ENCODE results near the gene MID1. TPM values are rescaled to one million over a fixed set of nuclear protein-coding genes. Genes with fewer than 3 reads are reported as not detected.

MID1 gene
- total and polyA plus RNA-seq, 4 donors: 3.4 to 34.7 (median 19.0) TPM

DNA sequence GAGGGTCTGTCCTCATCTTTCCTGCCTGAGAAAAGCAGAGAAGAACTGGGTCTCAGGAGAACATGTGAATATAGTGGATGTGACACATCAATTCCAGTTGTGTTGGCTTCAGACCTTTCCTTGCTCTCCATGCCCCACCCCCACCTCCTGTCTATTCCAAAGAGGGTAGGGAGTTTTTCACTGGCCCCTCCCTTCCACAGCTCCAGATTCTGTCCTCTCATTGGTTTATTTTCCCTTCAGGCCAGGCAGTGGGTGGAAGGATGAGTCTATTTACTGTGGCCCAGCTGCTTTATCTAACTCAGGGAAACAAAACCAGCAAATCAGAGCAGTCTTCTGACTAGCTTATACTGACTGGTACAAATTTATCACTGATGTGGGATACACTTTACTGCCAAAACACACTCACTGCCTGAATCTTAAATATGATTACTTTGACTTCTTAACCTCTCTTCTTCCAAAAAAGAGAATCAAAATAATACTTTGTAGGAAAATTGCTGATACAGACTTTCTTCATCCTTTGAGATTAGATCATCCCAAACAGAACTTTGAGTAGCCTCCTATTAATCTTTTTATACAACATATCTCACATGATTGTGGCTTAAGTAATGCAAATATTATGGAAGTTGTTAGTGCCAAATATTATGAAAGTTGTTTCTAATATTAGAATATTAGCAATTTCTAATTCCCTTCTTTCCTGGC, 221.2 kb downstream of the MID1 start:
- H3K9me3 ChIP-seq (ENCODE audit: control insufficient read depth, low read length): no peaks in the 10 kb centered on the region
- H3K27me3 ChIP-seq (ENCODE audit: control insufficient read depth in 1 of 2, insufficient read depth in 2 of 2, low read length in 1 of 2): no peaks in the 10 kb centered on the region
- no peak overlapping the region for H3K4me3 ChIP-seq (ENCODE audit: low read length in 2 of 2)
- ATAC-seq (ENCODE audit: low FRiP score) (no peak), DNase-seq (no peak)
- no peaks in the 10 kb centered on the region for H3K36me3 ChIP-seq (ENCODE audit: control insufficient read depth in 1 of 2, insufficient read depth in 2 of 2, low read length in 1 of 2)
- no peaks in the 10 kb centered on the region for H3K4me1 ChIP-seq (ENCODE audit: control insufficient read depth in 1 of 2, insufficient read depth in 2 of 2, low read length in 2 of 2)
- no peak overlapping the region for H3K27ac ChIP-seq (ENCODE audit: low read depth in 1 of 2, low read length in 2 of 2)
- intact Hi-C loops (cut with DNase I): no loop called here

DNA sequence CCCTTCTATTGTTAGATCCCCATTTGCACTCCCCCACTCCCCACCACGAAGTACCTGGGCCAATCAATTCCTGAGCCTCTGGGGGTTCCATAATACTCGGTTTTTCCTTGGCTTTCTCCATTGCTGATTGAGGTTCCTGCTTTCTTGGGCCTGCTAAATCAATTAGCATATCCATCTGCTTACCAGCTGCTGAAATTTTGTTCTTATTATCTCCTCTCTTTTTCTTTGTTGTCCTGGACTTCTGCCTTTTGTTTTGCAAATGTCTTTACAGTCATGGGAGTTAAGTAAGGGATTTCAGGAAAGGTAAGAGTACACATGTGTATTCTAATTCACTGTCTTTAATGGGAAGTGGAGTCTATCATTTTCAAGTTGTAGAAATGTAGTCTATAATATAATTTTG, 222.2 kb downstream of the MID1 start:
- no peak overlapping the region for H3K4me3 ChIP-seq (ENCODE audit: low read length in 2 of 2)
- H3K4me1 ChIP-seq (ENCODE audit: control insufficient read depth in 1 of 2, insufficient read depth in 2 of 2, low read length in 2 of 2): no peaks in the 10 kb centered on the region
- DNase-seq (no peak), ATAC-seq (ENCODE audit: low FRiP score) (no peak)
- no peaks in the 10 kb centered on the region for H3K9me3 ChIP-seq (ENCODE audit: control insufficient read depth, low read length)
- no peaks in the 10 kb centered on the region for H3K27me3 ChIP-seq (ENCODE audit: control insufficient read depth in 1 of 2, insufficient read depth in 2 of 2, low read length in 1 of 2)
- WGBS, 2 donors: 31 to 79% methylated on average over 2 of the region's 2 CpGs
- intact Hi-C loops (cut with DNase I): no loop called here
- no peak overlapping the region for H3K27ac ChIP-seq (ENCODE audit: low read depth in 1 of 2, low read length in 2 of 2)
- no peaks in the 10 kb centered on the region for H3K36me3 ChIP-seq (ENCODE audit: control insufficient read depth in 1 of 2, insufficient read depth in 2 of 2, low read length in 1 of 2)

DNA sequence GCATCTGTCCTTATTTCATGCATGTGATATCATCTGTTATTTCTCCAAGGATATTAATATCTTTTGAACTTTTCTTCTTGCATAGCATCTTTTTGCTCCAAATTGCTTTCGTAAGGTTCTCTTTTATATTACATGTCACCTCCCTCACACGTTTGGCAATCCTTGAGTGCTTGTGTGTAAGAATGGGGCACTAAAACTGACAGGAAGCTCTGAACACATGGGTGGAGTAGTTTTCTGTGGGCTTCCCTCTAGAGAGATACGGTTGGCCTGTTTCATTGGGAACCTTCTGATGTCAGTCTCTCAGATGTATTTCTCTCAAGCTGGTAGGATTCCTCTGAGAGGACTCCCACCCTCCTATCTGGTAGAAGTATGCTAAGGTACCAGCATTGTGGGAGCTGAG, 223.0 kb downstream of the MID1 start:
- ATAC-seq (ENCODE audit: low FRiP score) (no peak), DNase-seq (no peak)
- 77 to 91% methylated on average over 3 of the region's 3 CpGs for WGBS, 2 donors
- Histone ChIP-seq H3K4me3 (ENCODE audit: low read length in 2 of 2) (no peak overlapping the region), H3K9me3 (ENCODE audit: control insufficient read depth, low read length) (no peaks in the 10 kb centered on the region), H3K27me3 (ENCODE audit: control insufficient read depth in 1 of 2, insufficient read depth in 2 of 2, low read length in 1 of 2) (no peaks in the 10 kb centered on the region), H3K27ac (ENCODE audit: low read depth in 1 of 2, low read length in 2 of 2) (no peak overlapping the region), H3K4me1 (ENCODE audit: control insufficient read depth in 1 of 2, insufficient read depth in 2 of 2, low read length in 2 of 2) (no peaks in the 10 kb centered on the region), H3K36me3 (ENCODE audit: control insufficient read depth in 1 of 2, insufficient read depth in 2 of 2, low read length in 1 of 2) (no peaks in the 10 kb centered on the region)
- intact Hi-C loops (cut with DNase I): no loop called here

DNA sequence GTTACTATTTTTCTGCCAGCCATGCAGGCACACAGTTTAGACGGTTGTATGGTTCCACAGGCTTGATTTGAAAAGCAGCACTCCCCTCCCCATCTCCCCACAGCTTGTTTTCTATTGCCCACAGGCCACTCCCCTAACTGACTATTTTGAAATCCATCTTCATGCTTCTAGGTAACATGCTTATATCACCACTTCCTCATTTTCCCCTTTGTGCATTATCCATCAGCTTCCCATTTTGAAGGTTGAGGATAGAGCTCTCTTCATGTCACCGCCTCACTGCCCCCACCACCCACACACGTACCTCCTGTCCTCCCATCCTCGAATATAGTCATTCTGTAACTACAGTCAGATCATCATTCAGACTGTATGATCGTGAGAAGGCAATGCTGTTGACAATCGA, 224.7 kb downstream of the MID1 start:
- DNase-seq: no peak
- WGBS, 2 donors: 70 to 92% methylated on average over 6 of the region's 6 CpGs
- H3K27me3 ChIP-seq (ENCODE audit: control insufficient read depth in 1 of 2, insufficient read depth in 2 of 2, low read length in 1 of 2): no peaks in the 10 kb centered on the region
- H3K9me3 ChIP-seq (ENCODE audit: control insufficient read depth, low read length): no peaks in the 10 kb centered on the region
- H3K36me3 ChIP-seq (ENCODE audit: control insufficient read depth in 1 of 2, insufficient read depth in 2 of 2, low read length in 1 of 2): no peaks in the 10 kb centered on the region
- H3K4me1 ChIP-seq (ENCODE audit: control insufficient read depth in 1 of 2, insufficient read depth in 2 of 2, low read length in 2 of 2): no peaks in the 10 kb centered on the region
- no peak overlapping the region for H3K4me3 ChIP-seq (ENCODE audit: low read length in 2 of 2)
- no peak overlapping the region for H3K27ac ChIP-seq (ENCODE audit: low read depth in 1 of 2, low read length in 2 of 2)
- no peak for ATAC-seq (ENCODE audit: low FRiP score)
- intact Hi-C loops (cut with DNase I): no loop called here

Measured in aorta (tissue), 5 donors.